CD4-positive, CD25-positive, alpha-beta regulatory T cell (primary cell): ENCODE results near the gene DEXI. TPM values are rescaled to one million over a fixed set of nuclear protein-coding genes. Genes with fewer than 3 reads are reported as not detected.
A peak's percentile ranks its signal among the peaks of the same experiment; 100 is the strongest.
"Not testable (repeated sequence)": the region's sequence is repeated elsewhere in the genome, so short reads cannot be mapped to it uniquely, and the experiment has no call there.

ENCODE experiments used
- ATAC-seq, 2 donors: fragments of 150-1000 bp; cut with Tn5 transposase; one replicate each; pipeline ENCODE4 v1.10.0; 2021; ENCODE audit warnings: low read depth in 2 of 2, moderate number of reproducible peaks in 2 of 2, moderate library complexity in 1 of 2
- DNase-seq, 3 donors: peaks; one replicate each; pipeline versions ENCODE4 v3.0.0 to v3.0.0-alpha.2; 2012 to 2022; ENCODE audit warnings: mixed read lengths in 1 of 3
- H3K27ac ChIP-seq: one replicate; pipeline ENCODE4 v1.7.0; 2013; ENCODE audit warnings: mild to moderate bottlenecking, low read length; ENCODE audit not compliant: insufficient read depth, poor library complexity, severe bottlenecking
- H3K27me3 ChIP-seq: one replicate; pipeline ENCODE4 v1.7.0; 2013; ENCODE audit warnings: low read length; ENCODE audit not compliant: control insufficient read depth, insufficient read depth
- H3K36me3 ChIP-seq: one replicate; pipeline ENCODE4 v1.7.0; 2013; ENCODE audit warnings: mild to moderate bottlenecking, low read length, moderate library complexity; ENCODE audit not compliant: control insufficient read depth, insufficient read depth
- H3K4me1 ChIP-seq: 2 replicates; pipeline ENCODE4 v1.7.0; 2013; ENCODE audit warnings: mild to moderate bottlenecking, low read length; ENCODE audit not compliant: insufficient read depth, control insufficient read depth, poor library complexity, severe bottlenecking
- H3K4me3 ChIP-seq: one replicate; pipeline ENCODE4 v1.7.0; 2013; ENCODE audit warnings: low read depth, mild to moderate bottlenecking, low read length, moderate library complexity
- H3K9me3 ChIP-seq, 2 experiments: 1 replicate in 1 of 2; 2 replicates in 1 of 2; pipeline ENCODE4 v1.7.0; 2013; ENCODE audit warnings: low read length in 2 of 2, mild to moderate bottlenecking in 1 of 2, moderate library complexity in 1 of 2; ENCODE audit not compliant: control insufficient read depth in 2 of 2
- H3K27ac Mint-ChIP-seq, 3 donors: one replicate each; pipeline ENCODE4 v1.8.0; 2020 to 2022; ENCODE audit warnings: mild to moderate bottlenecking in 3 of 3, mixed read lengths in 3 of 3, moderate library complexity in 2 of 3
- H3K27me3 Mint-ChIP-seq: one replicate; pipeline ENCODE4 v1.8.0; 2022; ENCODE audit warnings: mild to moderate bottlenecking, mixed read lengths
- H3K36me3 Mint-ChIP-seq: one replicate; pipeline ENCODE4 v1.8.0; 2020; ENCODE audit warnings: mixed read lengths
- H3K4me1 Mint-ChIP-seq, 4 donors: one replicate each; pipeline ENCODE4 v1.8.0; 2020 to 2022; ENCODE audit warnings: mixed read lengths in 4 of 4, mild to moderate bottlenecking in 1 of 4
- H3K4me3 Mint-ChIP-seq, 4 donors: one replicate each; pipeline ENCODE4 v1.8.0; 2020 to 2022; ENCODE audit warnings: mild to moderate bottlenecking in 4 of 4, mixed read lengths in 4 of 4, moderate library complexity in 3 of 4
- H3K9me3 Mint-ChIP-seq, 7 donors: one replicate each; pipeline ENCODE4 v1.8.0; 2020 to 2022; ENCODE audit warnings: mixed read lengths in 7 of 7, mild to moderate bottlenecking in 3 of 7, moderate library complexity in 2 of 7
- polyA plus RNA-seq, 4 donors: library from polyadenylated mRNA; unstranded; fragments of 300-500 nt; fragmentation: Illumina TruSeq; gene quantifications; one replicate each; pipeline ENCODE4 v1.2.3, GENCODE V29; 2021
- total RNA-seq: library from RNA; stranded (reverse); gene quantifications from one replicate; pipeline ENCODE4 v1.2.3, GENCODE V29; 2022

DEXI gene
- total and polyA plus RNA-seq, 5 donors from 2014 or later = 15.7 to 53.5 (median 50.9) TPM

- not testable (repeated sequence) for H3K27ac Mint-ChIP-seq
Observed at GRCh38 chr16:10929097-10929496, 13.2 kb downstream of the DEXI start.

DNA sequence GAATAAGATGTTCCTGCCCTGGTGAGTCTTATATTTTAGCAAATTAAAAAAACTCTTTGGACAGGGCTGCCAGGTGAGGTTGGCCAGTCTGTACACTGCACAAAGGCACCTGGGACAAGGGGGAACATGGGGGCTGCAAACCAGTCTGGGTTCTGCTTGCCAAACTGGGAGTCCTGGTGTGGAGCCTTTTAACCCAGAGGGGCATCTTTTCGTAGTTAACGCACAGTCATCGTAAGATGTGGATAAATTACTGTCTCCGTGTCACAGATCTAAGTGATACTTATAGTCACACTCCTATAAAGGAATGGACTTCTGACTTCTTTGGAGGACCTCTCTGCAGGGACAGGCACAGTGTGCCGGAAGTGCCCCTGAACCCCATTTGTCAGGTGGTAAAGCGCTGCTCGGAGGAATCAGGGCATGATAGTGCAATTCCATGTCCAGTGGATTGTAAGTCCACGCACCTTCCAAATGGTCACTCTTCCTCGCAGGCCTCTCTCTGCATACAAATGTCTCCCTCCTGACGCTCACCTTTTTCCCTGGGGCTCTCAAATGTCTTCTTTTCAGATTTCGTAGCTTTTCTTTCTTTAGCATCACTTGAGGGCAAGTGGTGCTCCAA, 14.7 kb downstream of the DEXI start:
- Mint-ChIP-seq H3K9me3 (peaks cover 0 to 2% (median 0%) of the 10 kb centered on the region in 7 donors), H3K27ac (peak overlapping the region in 1 of 3 donors; percentile 71), H3K27me3 (no peaks in the 10 kb centered on the region), H3K36me3 (peaks cover 27% of the 10 kb centered on the region), H3K4me3 (no peak overlapping the region), H3K4me1 (peaks cover 0 to 5% (median 1%) of the 10 kb centered on the region in 4 donors)
- no peak for DNase-seq
- Histone ChIP-seq H3K36me3 (peaks cover 47% of the 10 kb centered on the region), H3K9me3 (no peaks in the 10 kb centered on the region), H3K4me3 (no peak overlapping the region), H3K27ac (no peak overlapping the region), H3K27me3 (no peaks in the 10 kb centered on the region), H3K4me1 (no peaks in the 10 kb centered on the region)
- ATAC-seq = no peak

More at GRCh38 chr16:10929097-10929496, 13.2 kb downstream of the DEXI start:
- Mint-ChIP-seq H3K36me3 (peaks cover 31% of the 10 kb centered on the region), H3K4me1 (peaks cover 3 to 19% (median 10%) of the 10 kb centered on the region in 4 donors)
- not testable (repeated sequence) for H3K27ac ChIP-seq, H3K27me3 ChIP-seq, H3K4me3 ChIP-seq, H3K4me3 Mint-ChIP-seq, DNase-seq, H3K27me3 Mint-ChIP-seq, H3K4me1 ChIP-seq, H3K9me3 ChIP-seq, H3K9me3 Mint-ChIP-seq, ATAC-seq
- H3K36me3 ChIP-seq = peaks cover 47% of the 10 kb centered on the region

DNA sequence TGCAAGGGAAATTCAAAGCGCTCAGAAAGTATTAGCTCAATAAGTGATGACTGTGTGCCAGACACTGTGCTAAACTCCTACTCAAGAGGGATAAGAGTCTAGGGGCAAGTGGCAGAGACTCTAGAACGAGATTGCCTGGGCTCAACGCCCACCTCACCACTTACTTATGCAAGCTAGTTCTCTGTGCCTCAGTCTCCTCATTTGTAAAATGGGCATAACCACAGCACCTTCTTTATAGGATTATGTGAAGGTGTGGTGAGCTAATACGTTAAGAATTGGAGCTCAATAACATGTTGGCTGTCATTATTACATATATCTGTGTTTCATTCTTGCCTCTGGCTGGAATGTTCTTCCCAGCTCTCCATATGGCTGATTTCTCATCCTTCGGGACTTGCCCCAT, 15.4 kb downstream of the DEXI start:
- H3K4me3 Mint-ChIP-seq = no peak overlapping the region
- no peak for DNase-seq

DNA sequence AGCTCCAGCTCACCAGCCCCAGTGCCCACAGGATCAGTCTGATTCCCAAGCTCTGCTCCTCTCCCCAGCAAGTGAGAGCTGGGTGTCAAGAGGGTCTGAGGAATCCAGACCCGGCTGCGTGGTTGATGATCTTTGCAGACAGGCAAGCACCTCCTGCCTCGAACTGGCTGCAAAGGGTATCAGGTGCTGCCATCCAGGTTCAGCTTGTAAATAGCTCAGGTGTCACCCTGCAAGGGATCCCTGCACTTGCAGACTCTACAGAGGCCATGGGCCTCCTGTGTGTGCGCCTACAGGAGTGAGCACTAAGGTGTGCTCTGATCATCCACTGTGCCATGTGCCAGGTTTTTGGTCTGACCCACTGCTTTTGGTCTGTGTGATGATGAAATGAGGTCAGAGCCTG, 16.2 kb downstream of the DEXI start:
- Mint-ChIP-seq H3K4me1 (peaks cover 0 to 3% (median 1%) of the 10 kb centered on the region in 4 donors), H3K27me3 (no peaks in the 10 kb centered on the region), H3K36me3 (peaks cover 27% of the 10 kb centered on the region), H3K4me3 (no peak overlapping the region), H3K9me3 (peaks cover 0 to 2% (median 0%) of the 10 kb centered on the region in 7 donors), H3K27ac (no peak overlapping the region)
- Histone ChIP-seq H3K27ac (no peak overlapping the region), H3K36me3 (peaks cover 40% of the 10 kb centered on the region), H3K9me3 (no peaks in the 10 kb centered on the region), H3K4me1 (no peaks in the 10 kb centered on the region), H3K4me3 (no peak overlapping the region), H3K27me3 (no peaks in the 10 kb centered on the region)
- no peak for ATAC-seq
- no peak for DNase-seq

More for the DNA sequence above, 15.4 kb downstream of the DEXI start:
- no peak for ATAC-seq
- Mint-ChIP-seq H3K36me3 (peaks cover 27% of the 10 kb centered on the region), H3K27ac (no peak overlapping the region), H3K4me1 (peaks cover 0 to 5% (median 1%) of the 10 kb centered on the region in 4 donors), H3K9me3 (peaks cover 0 to 2% (median 0%) of the 10 kb centered on the region in 7 donors), H3K27me3 (no peaks in the 10 kb centered on the region)
- Histone ChIP-seq H3K36me3 (peaks cover 46% of the 10 kb centered on the region), H3K9me3 (no peaks in the 10 kb centered on the region), H3K27me3 (no peaks in the 10 kb centered on the region), H3K4me3 (no peak overlapping the region), H3K27ac (no peak overlapping the region), H3K4me1 (no peaks in the 10 kb centered on the region)

DNA sequence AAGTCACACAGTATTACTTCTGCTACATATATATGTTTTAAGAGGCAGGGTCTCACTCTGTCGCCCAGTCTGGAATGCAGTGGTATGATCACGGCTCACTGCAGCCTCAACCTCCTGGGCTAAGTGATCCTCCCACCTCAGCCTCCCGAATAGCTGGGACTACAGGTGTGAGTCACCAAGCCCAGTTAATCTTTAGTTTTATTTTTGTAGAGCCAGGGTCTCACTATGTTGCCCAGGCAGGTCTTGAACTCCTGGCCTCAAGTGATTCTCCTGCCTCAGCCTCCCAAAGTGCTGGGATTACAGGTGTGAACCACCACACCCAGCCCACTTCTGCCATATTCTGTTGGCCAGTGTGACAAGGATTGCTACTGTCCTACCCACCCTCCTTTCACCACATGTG, 17.0 kb downstream of the DEXI start:
- H3K4me1 Mint-ChIP-seq, H3K4me3 Mint-ChIP-seq, H3K27ac ChIP-seq, H3K27me3 Mint-ChIP-seq, H3K9me3 Mint-ChIP-seq, ATAC-seq, DNase-seq, H3K27ac Mint-ChIP-seq, H3K27me3 ChIP-seq, H3K4me3 ChIP-seq, H3K4me1 ChIP-seq, H3K9me3 ChIP-seq: not testable (repeated sequence)
- peaks cover 27% of the 10 kb centered on the region for H3K36me3 Mint-ChIP-seq
- H3K36me3 ChIP-seq = peaks cover 40% of the 10 kb centered on the region

DNA sequence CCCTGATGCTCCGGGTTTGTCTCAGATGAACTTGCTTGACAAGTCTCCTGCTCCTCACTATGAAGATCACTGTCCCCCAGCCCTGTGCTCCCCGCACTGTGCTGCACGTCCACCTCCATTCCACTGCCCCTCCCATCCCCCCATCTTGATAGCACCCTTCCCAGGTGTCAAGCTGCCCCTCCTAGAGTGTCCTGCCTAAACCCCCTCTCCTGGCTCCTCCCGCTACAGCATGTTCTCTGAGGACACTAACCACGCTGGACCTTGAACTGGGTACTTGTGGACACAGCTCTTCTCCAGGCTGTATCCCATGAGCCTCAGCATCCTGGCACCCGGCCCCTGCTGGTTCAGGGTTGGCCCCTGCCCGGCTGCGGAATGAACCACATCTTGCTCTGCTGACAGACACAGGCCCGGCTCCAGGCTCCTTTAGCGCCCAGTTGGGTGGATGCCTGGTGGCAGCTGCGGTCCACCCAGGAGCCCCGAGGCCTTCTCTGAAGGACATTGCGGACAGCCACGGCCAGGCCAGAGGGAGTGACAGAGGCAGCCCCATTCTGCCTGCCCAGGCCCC, 18.5 kb downstream of the DEXI start:
- Histone ChIP-seq H3K9me3 (no peaks in the 10 kb centered on the region), H3K4me3 (no peak overlapping the region), H3K4me1 (peaks cover 1% of the 10 kb centered on the region), H3K27me3 (no peaks in the 10 kb centered on the region), H3K36me3 (peaks cover 35% of the 10 kb centered on the region), H3K27ac (no peak overlapping the region)
- DNase-seq (no peak), ATAC-seq (no peak)
- H3K4me1 Mint-ChIP-seq = peaks cover 0 to 2% (median 2%) of the 10 kb centered on the region in 4 donors
- H3K27me3 Mint-ChIP-seq = no peaks in the 10 kb centered on the region
- no peak overlapping the region for H3K4me3 Mint-ChIP-seq
- peaks cover 23% of the 10 kb centered on the region for H3K36me3 Mint-ChIP-seq
- H3K27ac Mint-ChIP-seq = peak overlapping the region in 1 of 3 donors; percentile 38
- H3K9me3 Mint-ChIP-seq = no peaks in the 10 kb centered on the region

- H3K4me1 ChIP-seq = peaks cover 4% of the 10 kb centered on the region
- no peak overlapping the region for H3K4me3 ChIP-seq
- DNase-seq (no peak), ATAC-seq (no peak)
- H3K36me3 ChIP-seq = peaks cover 35% of the 10 kb centered on the region
- H3K9me3 ChIP-seq = no peaks in the 10 kb centered on the region
- Mint-ChIP-seq H3K9me3 (no peaks in the 10 kb centered on the region), H3K4me1 (peaks cover 0 to 6% (median 3%) of the 10 kb centered on the region in 4 donors), H3K36me3 (peaks cover 23% of the 10 kb centered on the region), H3K27ac (no peak overlapping the region), H3K27me3 (no peaks in the 10 kb centered on the region), H3K4me3 (no peak overlapping the region)
- H3K27me3 ChIP-seq = no peaks in the 10 kb centered on the region
- H3K27ac ChIP-seq = no peak overlapping the region
Observed at GRCh38 chr16:10923146-10923649, 19.1 kb downstream of the DEXI start.
